ENCODE measurements around the gene SBF1. TPM values are rescaled to one million over a fixed set of nuclear protein-coding genes. Genes with fewer than 3 reads are reported as not detected.

SBF1 gene
- total RNA-seq, 1 donor from 2014 or later = 74.3 TPM

GRCh38 chr22:50467773-50468440, 6.9 kb downstream of the SBF1 start:
- no peak for DNase-seq (ENCODE audit: low spot score)

GRCh38 chr22:50467341-50467740, 7.5 kb downstream of the SBF1 start:
- DNase-seq (ENCODE audit: low spot score) = no peak

DNA sequence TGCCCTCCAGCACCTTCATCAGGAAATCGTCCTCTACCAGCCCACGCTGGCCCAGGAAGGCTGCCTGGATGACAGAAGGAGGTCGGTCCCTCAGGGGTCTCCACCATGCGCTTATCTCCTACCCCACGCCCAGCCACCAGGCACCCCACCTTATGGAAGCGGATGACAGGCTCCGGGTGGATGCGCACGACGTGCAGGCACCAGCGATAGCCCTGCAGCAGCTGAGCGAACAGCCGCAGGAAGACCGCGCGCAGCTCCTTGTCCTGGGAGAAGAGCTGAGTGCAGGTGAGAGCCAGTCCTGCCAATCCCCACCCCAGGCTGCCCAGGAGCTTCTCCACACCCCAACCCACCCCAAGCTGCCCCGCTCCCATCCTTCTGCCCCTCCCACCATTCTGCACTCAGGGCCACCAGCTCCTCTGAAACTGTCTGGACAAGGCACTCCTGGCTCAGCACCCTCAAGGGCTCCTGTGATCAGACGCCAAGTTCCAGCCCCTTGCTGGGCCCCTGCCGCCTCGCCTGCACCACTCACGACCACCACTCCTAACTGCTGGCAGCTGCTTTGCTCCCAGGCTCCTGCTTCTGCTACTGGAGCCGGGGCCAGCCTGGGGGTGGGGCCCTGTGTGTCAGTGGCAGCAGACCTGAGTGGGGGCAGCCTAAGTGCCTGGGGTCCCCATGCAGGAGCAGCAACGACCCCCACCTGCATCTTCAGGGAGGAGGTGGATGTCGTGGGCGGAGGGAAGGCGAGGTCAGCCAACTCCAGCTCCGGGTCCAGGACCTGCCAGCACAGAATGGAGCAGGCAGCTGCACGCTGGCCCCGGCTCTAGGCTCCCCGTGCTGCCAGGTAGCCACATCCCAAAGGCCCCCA, 9.5 kb downstream of the SBF1 start:
- no peak for DNase-seq (ENCODE audit: low spot score)

GRCh38 chr22:50464451-50464850, 10.4 kb downstream of the SBF1 start:
- DNase-seq (ENCODE audit: low spot score) = no peak

- DNase-seq (ENCODE audit: low spot score) = no peak
These were observed 11.5 kb downstream of the SBF1 start for GRCh38 chr22:50463188-50463900.

DNA sequence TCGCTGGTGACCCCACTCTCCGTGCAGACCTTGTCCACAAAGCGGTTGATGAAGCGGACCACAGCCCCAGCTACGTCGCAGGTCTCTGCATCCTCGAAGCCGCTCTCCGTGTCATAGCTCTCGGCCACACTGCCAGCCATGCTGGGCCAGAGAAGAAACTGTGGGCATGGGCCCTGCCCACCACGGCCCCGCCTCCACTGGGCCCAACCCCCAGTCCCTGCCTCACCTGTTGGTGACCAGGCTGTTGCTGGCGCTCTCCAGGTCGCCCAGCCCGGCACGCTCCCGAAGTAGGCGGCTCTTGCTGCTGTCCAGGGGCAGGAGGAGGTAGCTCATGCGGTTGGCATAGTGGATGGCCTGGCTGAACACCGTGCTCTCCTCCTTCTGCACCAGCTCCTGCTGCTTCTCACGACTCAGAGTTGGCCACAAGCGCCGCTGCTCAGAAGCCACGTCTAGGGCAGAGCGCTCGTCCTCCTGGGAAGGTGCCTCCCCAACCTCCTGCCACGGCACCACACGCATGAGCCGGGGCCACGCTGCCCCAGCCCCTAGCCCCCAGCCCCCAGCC, 12.8 kb downstream of the SBF1 start:
- no peak for DNase-seq (ENCODE audit: low spot score)

GRCh38 chr22:50461536-50461935, 13.3 kb downstream of the SBF1 start:
- DNase-seq (ENCODE audit: low spot score) = no peak

DNA sequence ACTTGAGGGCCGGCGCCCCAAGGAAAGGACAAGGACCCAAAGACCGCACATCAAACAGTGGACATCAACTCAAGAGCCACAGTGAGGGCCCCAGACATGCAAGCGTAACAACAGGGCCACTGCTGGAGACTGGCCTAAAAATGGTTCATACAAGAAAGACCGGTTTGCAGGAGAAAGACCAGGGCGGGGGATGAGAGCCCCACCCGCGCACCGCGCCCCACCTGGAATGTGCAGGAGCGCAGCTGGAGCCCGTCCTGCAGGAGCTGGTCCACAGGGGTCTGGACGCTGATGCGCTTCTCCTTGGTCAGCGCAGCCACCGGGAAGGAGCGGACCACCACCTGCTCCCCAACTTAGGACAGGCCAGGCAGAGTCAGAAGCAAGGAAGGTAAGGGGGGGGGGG, 13.9 kb downstream of the SBF1 start:
- no peak for DNase-seq (ENCODE audit: low spot score)

DNA sequence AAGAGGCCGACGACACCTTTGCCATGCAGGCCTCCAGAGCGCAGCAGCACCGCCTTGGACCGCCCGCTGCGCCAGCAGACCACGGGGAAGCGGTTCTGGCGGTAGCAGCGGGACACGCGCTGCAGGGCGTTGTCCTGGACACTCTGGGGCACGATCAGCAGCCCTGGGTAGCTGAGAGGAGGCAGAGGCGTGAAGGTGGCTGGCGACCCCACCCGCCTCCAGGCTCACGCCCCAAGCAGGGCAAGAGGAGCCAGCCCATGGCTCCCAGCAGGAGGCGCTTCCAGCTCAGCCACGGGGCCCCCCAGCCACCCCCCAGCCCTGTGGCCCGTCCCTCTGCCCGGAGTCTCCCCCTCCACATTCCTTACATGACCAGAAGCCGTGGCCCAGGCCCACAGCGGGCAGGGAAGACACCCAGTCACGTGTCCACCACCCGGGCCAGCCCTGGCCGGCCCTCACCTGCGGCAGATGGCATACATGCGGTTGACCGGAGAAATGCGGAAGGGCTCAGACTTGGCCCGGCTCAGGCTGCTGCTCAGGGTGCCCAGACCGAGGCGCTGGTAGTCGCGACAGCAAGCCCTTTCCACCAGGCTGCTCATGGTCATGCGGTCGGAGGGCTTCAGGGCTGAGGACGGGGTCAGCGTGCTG, 15.2 kb downstream of the SBF1 start:
- DNase-seq (ENCODE audit: low spot score) = no peak

GRCh38 chr22:50459016-50459415, 15.8 kb downstream of the SBF1 start:
- no peak for DNase-seq (ENCODE audit: low spot score)

DNA sequence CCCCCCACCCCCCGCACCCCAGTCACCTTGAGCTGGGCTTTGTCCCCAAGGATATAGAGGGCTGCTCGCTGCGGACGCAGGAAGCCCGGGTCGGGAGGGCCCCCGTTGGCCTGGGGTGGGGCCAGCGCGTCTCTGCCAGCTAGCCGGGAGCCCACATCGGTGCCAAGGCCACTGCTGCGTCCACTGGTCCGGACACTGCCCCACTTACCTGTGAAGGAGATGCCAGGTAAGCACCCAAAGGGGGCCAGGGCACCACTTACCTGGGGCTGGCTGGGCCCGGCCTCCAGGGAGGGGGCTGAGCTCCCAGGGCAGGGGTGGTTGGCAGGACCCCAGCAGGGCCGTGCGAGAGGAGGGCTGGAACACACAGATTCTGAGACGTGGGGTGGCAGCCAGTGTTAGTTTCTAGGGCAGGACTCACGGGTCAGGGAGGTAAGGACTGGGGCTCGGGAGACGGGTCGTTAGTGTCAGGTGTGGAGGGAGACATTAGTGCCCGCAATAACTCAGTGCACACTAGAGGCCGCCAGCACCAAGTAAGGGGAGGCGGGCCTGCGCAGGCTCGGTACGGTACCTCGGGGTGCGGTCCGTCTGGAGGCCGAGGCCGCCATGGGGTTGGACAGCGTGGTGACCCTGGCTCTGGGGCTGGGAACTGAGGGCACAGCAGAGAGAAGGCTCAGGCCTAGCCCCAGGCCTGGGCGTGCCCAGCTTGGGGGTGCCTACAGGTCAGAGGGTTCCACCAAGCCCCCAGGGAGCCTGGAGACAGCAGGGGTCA, 18.2 kb downstream of the SBF1 start:
- no peak for DNase-seq (ENCODE audit: low spot score)

DNA sequence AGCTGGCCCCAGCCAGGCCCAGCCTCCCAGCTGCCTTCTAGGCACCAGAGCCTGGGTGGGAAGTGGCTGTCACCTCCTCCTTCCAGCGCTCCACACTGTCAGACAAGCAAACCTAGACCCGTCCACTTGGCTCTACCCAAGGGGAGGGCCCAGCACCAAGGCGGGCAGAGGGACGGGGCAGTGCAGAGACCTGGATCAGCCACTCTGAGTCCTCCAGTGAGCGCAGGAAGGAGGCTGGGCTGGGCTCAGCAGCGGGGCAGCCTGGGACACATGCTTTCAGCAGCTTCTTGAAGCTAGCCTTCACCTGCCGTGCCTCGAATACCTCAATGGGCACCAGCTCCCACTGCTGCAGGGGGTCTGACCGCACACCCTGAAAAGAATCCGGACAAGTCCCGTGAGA, 18.8 kb downstream of the SBF1 start:
- no peak for DNase-seq (ENCODE audit: low spot score)

DNA sequence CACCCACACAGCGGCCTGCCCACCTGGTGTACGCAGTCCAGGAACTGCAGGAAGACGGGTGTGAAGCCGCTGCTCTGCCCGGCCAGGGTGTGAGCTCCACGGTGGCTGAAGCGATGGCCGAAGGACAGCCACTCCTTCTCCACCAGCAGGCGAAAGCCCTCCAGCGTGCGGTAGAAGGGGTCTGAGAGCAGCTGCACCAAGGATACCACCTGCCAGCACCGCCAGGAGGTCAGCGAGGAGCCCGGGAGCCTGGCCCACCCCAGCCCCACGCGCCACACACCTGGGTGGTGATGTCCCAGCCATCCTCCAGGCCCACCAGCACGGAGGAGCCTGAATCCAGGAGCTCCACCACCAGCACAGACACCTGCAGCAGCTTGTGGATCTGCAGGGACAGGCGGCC, 19.6 kb downstream of the SBF1 start:
- DNase-seq (ENCODE audit: low spot score) = no peak

DNA sequence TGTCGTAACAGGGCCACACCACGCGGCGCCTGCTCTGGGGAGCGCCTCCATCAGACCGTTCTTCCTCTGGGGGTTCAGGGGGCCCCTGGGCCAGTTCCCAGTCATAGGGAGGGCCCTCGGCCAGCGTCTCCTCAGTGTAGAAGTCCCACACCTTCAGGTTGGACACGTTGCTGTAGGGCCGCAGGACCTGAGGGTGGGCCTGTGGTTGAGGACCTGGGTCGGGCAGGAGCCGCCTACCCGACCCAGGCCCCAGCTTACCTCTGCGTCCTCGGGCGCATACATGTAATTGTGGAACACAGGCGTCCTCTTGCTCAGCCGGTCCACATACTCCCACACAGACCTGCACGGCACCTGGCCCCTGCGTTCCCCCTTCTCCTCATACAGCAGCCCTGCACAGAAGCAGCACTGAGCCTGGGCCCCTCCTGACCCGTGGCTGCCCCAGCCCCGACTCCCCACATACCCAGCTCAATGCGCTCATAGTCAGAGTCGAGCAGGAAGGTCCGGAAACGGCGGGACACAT, 20.2 kb downstream of the SBF1 start:
- no peak for DNase-seq (ENCODE audit: low spot score)

DNA sequence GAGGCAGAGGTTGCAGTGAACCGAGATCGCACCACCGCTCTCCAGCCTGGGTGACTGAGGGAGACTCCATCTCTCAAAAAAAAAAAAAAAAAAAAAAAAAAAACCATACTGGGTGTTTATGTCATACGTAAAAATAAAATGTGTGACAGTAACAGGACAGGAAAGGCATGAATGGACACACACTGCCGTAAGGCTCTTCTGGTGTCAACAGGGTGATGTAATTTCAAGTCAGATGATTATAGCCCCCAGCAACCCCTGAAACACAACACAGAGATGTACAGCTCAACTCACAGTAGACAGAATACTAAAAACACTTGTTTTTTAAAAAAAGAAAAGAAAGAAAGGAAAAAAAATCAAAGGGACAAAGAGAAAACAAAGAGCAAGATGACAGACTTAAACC, 22.2 kb downstream of the SBF1 start:
- DNase-seq (ENCODE audit: low spot score) = no peak

DNA sequence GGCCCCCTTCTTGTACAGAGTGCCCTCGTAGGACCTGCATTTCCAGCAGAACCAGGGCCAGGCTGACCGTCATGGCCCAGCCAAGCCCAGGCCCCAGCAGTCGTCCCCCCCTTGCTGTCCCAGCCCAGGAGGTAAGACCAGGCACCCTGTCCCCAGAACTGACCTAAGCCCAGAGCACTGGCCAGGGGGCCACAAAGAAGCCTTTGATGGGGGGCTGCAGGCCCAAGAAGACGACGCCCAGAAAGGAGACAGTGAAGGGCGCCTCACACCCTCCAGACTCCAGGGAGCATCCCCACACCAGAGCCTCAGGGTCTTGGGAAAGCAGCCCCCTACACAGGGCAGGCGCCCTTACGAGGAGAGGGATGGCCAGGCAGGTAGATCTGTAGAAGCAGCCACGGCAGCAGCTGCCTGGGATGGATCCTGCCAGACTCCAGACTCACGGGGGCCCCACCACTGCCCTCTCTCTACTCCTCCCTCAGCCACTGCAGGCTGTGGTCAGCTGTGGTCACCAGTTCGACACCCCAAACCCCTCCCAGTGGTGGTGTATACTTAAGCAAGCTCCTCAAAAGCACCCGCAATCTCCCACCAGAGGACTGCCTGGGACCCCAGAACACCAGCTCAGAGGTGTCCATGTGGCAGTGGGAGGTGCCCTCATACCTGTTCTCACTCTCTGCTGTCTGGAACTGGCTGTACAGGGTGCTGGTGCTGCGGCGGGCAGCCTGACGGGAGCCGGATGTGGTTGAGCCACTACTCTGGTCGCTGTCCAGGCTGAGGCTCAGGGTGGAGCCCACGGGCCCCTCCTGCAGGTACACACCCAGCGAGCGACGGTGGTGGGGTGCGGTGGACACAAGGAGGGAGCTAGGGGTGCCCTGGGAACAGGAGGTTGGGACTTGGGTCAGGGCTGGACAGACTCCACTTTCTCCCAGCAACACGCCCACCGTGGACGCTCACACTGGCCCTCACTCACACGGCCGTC, 27.0 kb downstream of the SBF1 start:
- no peak for DNase-seq (ENCODE audit: low spot score)

DNA sequence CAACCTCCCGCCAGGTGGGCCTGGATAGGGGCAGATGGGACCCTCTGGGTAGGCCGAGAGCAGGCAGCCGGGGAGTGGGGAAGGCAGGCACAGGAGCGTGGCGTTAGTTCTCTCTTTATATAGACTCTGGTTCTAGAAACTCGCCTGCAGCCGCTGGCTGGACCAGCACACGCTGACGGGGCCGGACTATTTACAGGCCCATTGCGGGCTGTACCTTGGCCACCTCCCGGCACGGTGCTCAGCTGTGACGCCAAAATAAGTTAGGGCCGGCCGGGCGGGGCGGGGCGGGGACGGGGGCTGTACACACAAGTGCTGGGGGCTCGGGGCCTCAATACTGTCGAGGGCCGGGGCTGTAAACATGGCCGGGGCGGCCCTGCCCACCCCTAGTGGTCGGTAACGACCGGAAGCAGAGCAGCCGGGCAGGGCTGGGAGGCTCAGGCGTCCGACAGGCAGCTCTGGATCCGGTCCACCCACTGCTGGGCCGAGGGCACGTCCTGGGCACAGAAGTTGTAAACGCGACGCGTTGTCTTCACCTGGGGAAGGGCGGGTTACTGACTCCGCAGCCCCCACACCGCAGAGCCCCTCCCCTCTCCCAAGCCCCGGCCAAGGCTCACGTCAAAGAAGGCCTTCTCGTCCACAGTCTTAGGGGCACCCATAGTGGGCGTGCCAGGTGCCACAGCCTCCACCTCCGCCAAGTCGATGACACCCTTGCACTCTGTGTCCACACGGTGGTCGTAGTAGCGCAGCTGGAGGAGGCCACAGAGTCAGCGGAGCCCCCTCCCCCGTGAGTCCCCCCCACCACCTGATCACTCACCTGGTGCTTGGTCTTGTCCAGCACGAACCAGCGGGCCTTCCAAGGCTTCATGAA, 27.9 kb downstream of the SBF1 start:
- DNase-seq (ENCODE audit: low spot score) = no peak
